ENCODE data around the gene NBEA.

DNA sequence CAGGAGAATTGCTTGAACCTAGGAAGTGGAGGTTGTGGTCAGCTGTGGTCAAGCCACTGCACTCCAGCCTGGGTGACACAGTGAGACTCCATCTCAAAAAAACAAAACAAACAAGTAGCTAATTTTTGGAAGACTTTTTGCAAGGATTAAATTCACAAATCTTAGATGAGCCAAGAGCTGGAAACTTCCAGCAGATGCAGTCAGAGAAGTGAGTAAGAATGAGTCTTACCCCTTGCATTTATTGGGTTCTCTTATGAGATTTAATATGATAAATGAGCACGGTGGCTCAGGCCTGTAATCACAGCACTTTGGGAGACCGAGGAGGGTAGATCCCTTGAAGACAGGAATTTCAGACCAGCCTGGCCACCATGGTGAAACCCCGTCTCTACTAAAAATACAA, 44.9 kb upstream of the NBEA start:
- TF ChIP-seq SPI1 (IDR thresholded peaks at IDR 0.05; ENCODE audit: borderline replicate concordance, low read depth) (no peak), GABPA (IDR thresholded peaks at IDR 0.05; ENCODE audit: low read depth) (no peak)
- TF ChIP-seq, protein P1, sequence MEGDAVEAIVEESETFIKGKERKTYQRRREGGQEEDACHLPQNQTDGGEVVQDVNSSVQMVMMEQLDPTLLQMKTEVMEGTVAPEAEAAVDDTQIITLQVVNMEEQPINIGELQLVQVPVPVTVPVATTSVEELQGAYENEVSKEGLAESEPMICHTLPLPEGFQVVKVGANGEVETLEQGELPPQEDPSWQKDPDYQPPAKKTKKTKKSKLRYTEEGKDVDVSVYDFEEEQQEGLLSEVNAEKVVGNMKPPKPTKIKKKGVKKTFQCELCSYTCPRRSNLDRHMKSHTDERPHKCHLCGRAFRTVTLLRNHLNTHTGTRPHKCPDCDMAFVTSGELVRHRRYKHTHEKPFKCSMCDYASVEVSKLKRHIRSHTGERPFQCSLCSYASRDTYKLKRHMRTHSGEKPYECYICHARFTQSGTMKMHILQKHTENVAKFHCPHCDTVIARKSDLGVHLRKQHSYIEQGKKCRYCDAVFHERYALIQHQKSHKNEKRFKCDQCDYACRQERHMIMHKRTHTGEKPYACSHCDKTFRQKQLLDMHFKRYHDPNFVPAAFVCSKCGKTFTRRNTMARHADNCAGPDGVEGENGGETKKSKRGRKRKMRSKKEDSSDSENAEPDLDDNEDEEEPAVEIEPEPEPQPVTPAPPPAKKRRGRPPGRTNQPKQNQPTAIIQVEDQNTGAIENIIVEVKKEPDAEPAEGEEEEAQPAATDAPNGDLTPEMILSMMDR (IDR thresholded peaks at IDR 0.05; ENCODE audit: insufficient read depth, low read length), result no peak
- TF ChIP-seq, protein P2, sequence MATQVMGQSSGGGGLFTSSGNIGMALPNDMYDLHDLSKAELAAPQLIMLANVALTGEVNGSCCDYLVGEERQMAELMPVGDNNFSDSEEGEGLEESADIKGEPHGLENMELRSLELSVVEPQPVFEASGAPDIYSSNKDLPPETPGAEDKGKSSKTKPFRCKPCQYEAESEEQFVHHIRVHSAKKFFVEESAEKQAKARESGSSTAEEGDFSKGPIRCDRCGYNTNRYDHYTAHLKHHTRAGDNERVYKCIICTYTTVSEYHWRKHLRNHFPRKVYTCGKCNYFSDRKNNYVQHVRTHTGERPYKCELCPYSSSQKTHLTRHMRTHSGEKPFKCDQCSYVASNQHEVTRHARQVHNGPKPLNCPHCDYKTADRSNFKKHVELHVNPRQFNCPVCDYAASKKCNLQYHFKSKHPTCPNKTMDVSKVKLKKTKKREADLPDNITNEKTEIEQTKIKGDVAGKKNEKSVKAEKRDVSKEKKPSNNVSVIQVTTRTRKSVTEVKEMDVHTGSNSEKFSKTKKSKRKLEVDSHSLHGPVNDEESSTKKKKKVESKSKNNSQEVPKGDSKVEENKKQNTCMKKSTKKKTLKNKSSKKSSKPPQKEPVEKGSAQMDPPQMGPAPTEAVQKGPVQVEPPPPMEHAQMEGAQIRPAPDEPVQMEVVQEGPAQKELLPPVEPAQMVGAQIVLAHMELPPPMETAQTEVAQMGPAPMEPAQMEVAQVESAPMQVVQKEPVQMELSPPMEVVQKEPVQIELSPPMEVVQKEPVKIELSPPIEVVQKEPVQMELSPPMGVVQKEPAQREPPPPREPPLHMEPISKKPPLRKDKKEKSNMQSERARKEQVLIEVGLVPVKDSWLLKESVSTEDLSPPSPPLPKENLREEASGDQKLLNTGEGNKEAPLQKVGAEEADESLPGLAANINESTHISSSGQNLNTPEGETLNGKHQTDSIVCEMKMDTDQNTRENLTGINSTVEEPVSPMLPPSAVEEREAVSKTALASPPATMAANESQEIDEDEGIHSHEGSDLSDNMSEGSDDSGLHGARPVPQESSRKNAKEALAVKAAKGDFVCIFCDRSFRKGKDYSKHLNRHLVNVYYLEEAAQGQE (IDR thresholded peaks at IDR 0.05; ENCODE audit: insufficient replicate concordance, low read depth), result no peak
